H9 (cell line): ENCODE results near the gene FANCE. TPM values are rescaled to one million over a fixed set of nuclear protein-coding genes. Genes with fewer than 3 reads are reported as not detected.

Experiments used
- DNase-seq: peaks from one replicate; pipeline ENCODE4 v3.0.0-alpha.2; 2017
- H2AFZ ChIP-seq: one replicate; pipeline ENCODE4 v1.6.1; 2013; ENCODE audit warnings: mild to moderate bottlenecking, low read length, control low read depth, moderate library complexity
- H2AK5ac ChIP-seq: 2 replicates; pipeline ENCODE4 v1.6.1; 2013; ENCODE audit warnings: low read length, control low read depth, mixed read lengths; ENCODE audit not compliant: insufficient read length
- H2BK120ac ChIP-seq: one replicate; pipeline ENCODE4 v1.6.1; 2013; ENCODE audit warnings: low read depth, mild to moderate bottlenecking, low read length, control low read depth, inconsistent platforms; ENCODE audit not compliant: poor library complexity, severe bottlenecking
- H2BK12ac ChIP-seq: 2 replicates; pipeline ENCODE4 v1.6.1; 2013; ENCODE audit warnings: low read length, control low read depth, mixed read lengths, low read depth; ENCODE audit not compliant: insufficient read length
- H2BK15ac ChIP-seq: 2 replicates; pipeline ENCODE4 v1.6.1; 2013; ENCODE audit warnings: low read depth, low read length, control low read depth
- H2BK20ac ChIP-seq: one replicate; pipeline ENCODE4 v1.6.1; 2013; ENCODE audit warnings: low read depth, mild to moderate bottlenecking, low read length, control low read depth, inconsistent platforms; ENCODE audit not compliant: poor library complexity, severe bottlenecking
- H2BK5ac ChIP-seq: 2 replicates; pipeline ENCODE4 v1.6.1; 2013; ENCODE audit warnings: low read length, control low read depth, mixed read lengths; ENCODE audit not compliant: insufficient read length
- H3K14ac ChIP-seq: 2 replicates; pipeline ENCODE4 v1.6.1; 2013; ENCODE audit warnings: low read length, control low read depth; ENCODE audit not compliant: insufficient read depth
- H3K18ac ChIP-seq: 2 replicates; pipeline ENCODE4 v1.6.1; 2013; ENCODE audit warnings: low read depth, mild to moderate bottlenecking, mixed read lengths, low read length, control low read depth; ENCODE audit not compliant: insufficient read length
- H3K23ac ChIP-seq: 2 replicates; pipeline ENCODE4 v1.6.1; 2013; ENCODE audit warnings: low read length, control low read depth, mixed read lengths, low read depth; ENCODE audit not compliant: insufficient read length
- H3K23me2 ChIP-seq: 2 replicates; pipeline ENCODE4 v1.6.1; 2013; ENCODE audit warnings: low read depth, mild to moderate bottlenecking, mixed read lengths, low read length, control low read depth; ENCODE audit not compliant: insufficient read length, poor library complexity, severe bottlenecking
- H3K27ac ChIP-seq: 2 replicates; pipeline ENCODE4 v1.5.1; 2013; ENCODE audit warnings: low read length, control low read depth, mixed read lengths, low read depth; ENCODE audit not compliant: insufficient read length
- H3K27me3 ChIP-seq: 2 replicates; pipeline ENCODE4 v1.6.1; 2013; ENCODE audit warnings: low read length, control low read depth, inconsistent platforms; ENCODE audit not compliant: insufficient read depth
- H3K4ac ChIP-seq: 2 replicates; pipeline ENCODE4 v1.6.1; 2013; ENCODE audit warnings: low read depth, mild to moderate bottlenecking, control low read depth, inconsistent platforms, low read length, moderate library complexity
- H3K4me1 ChIP-seq: 2 replicates; pipeline ENCODE4 v1.6.1; 2013; ENCODE audit warnings: low read length, control low read depth, inconsistent platforms; ENCODE audit not compliant: insufficient read depth
- H3K4me2 ChIP-seq: 2 replicates; pipeline ENCODE4 v1.6.1; 2013; ENCODE audit warnings: low read length, control low read depth, mixed read lengths; ENCODE audit not compliant: insufficient read length, insufficient read depth
- H3K56ac ChIP-seq: 2 replicates; pipeline ENCODE4 v1.6.1; 2013; ENCODE audit warnings: low read depth, mild to moderate bottlenecking, mixed read lengths, low read length, control low read depth; ENCODE audit not compliant: insufficient read length
- H3K79me1 ChIP-seq: 2 replicates; pipeline ENCODE4 v1.6.1; 2013; ENCODE audit warnings: low read depth, mild to moderate bottlenecking, moderate library complexity, low read length, control low read depth, inconsistent platforms; ENCODE audit not compliant: insufficient read depth, poor library complexity, severe bottlenecking
- H3K79me2 ChIP-seq: 2 replicates; pipeline ENCODE4 v1.6.1; 2013; ENCODE audit warnings: low read length, control low read depth, inconsistent platforms; ENCODE audit not compliant: insufficient read depth
- H3K9ac ChIP-seq: 2 replicates; pipeline ENCODE4 v1.6.1; 2013; ENCODE audit warnings: low read length, control low read depth, mixed read lengths; ENCODE audit not compliant: insufficient read length; ENCODE audit errors: extremely low read depth
- H3K9me3 ChIP-seq: one replicate; pipeline ENCODE4 v1.6.1; 2013; ENCODE audit warnings: low read depth, low read length, inconsistent platforms; ENCODE audit not compliant: control insufficient read depth
- H3T11ph ChIP-seq: one replicate; pipeline ENCODE4 v1.6.1; 2013; ENCODE audit warnings: mild to moderate bottlenecking, low read length, control low read depth, inconsistent platforms
- H4K20me1 ChIP-seq: one replicate; pipeline ENCODE4 v1.6.1; 2013; ENCODE audit not compliant: control insufficient read depth, insufficient read length, insufficient read depth
- H4K5ac ChIP-seq: 2 replicates; pipeline ENCODE4 v1.6.1; 2013; ENCODE audit warnings: low read depth, mild to moderate bottlenecking, mixed read lengths, low read length, control low read depth; ENCODE audit not compliant: insufficient read length
- H4K8ac ChIP-seq: replicated peaks from 2 replicates; pipeline ENCODE4 v1.6.1; 2013; ENCODE audit warnings: low read length, control low read depth, mixed read lengths, low read depth; ENCODE audit not compliant: insufficient read length
- H4K91ac ChIP-seq: 2 replicates; pipeline ENCODE4 v1.6.1; 2013; ENCODE audit warnings: low read depth, mild to moderate bottlenecking, moderate library complexity, mixed read lengths, low read length, control low read depth; ENCODE audit not compliant: insufficient read length
- H3K27ac Mint-ChIP-seq, 3 experiments: 2 replicates in 2 of 3; 3 replicates in 1 of 3; pipeline ENCODE4 v1.8.0; 2020 to 2021; ENCODE audit warnings: mixed read lengths in 3 of 3, mild to moderate bottlenecking in 1 of 3, moderate library complexity in 1 of 3
- H3K27me3 Mint-ChIP-seq: 2 replicates; pipeline ENCODE4 v1.8.0; 2021; ENCODE audit warnings: low read depth, mild to moderate bottlenecking, moderate library complexity, mixed read lengths
- H3K36me3 Mint-ChIP-seq, 3 experiments: 2 replicates in 2 of 3; 3 replicates in 1 of 3; pipeline ENCODE4 v1.8.0; 2020 to 2021; ENCODE audit warnings: low read depth in 3 of 3, mixed read lengths in 3 of 3; ENCODE audit not compliant: insufficient read depth in 1 of 3
- H3K4me1 Mint-ChIP-seq, 2 experiments: 2 replicates each; pipeline ENCODE4 v1.8.0; 2020; ENCODE audit warnings: mixed read lengths in 2 of 2
- H3K4me3 Mint-ChIP-seq, 2 experiments: 2 replicates in 1 of 2; 3 replicates in 1 of 2; pipeline ENCODE4 v1.8.0; 2020 to 2021; ENCODE audit warnings: mild to moderate bottlenecking in 2 of 2, mixed read lengths in 2 of 2, moderate library complexity in 1 of 2
- H3K9me3 Mint-ChIP-seq, 2 experiments: 2 replicates in 1 of 2; 3 replicates in 1 of 2; pipeline ENCODE4 v1.8.0; 2020; ENCODE audit warnings: mild to moderate bottlenecking in 2 of 2, mixed read lengths in 2 of 2, moderate library complexity in 1 of 2
- WGBS: extraction: QIAGEN DNeasy Blood & Tissue Kit; methylation state at CpG from one replicate; pipeline ENCODE4 v1.1.7; 2013; ENCODE audit warnings: missing lambda C conversion rate, low lambda C conversion rate, mixed read lengths; ENCODE audit not compliant: insufficient read length; ENCODE audit errors: extremely low coverage; 5-methylcytosine and 5-hydroxymethylcytosine counted together
- total RNA-seq: library from RNA; stranded (reverse); gene quantifications from 2 replicates; pipeline ENCODE4 v1.2.1, GENCODE V29; 2021
- TF ChIP-seq, protein P1 (sequence below): fragments of 200-600 bp; sonication (generic); conservative IDR thresholded peaks from 3 replicates; pipeline ENCODE4 v1.8.0; 2021; ENCODE audit warnings: antibody characterized with exemption, mild to moderate bottlenecking

The FANCE gene
- total RNA-seq, 1 experiment from 2014 or later = 8.4 TPM

DNA sequence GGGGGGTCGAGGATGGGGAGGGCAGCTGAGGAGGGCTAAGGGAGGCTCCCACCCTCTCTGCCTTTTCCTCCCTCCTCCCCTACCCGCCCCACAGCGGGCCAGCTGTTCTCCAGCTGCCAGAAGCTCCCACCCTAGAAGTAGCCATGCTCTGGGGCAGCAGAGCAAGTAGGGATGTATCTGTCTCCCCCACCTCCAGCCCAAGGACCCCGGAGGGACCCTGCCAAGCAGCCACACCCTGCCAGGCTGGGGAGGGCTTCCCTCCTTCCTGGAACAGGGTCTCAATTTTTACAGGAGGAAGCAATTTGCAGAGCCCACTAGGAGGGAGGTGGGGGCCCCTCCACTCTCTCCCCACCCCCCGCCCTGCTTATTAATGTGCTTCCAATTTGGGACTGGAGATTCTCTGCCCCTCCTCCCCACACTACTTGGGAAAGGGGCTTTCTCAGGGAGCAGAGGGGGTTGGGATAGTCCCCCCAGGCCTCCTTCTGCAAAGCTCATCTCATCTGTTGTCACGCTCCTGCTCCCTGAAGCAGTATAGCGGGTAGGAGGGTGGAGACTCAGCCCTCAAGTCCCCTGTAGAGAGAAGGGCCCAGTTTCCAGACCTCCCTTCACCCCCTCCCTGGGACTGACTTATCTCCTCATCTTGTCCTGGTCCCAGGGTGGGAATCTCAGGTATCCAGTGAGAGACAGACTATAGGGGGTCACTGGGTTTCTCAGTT is 40.3 kb downstream of the FANCE start:
- Histone ChIP-seq H3K4ac (no peak overlapping the region), H3K18ac (peak overlapping the region; percentile 43), H3K23me2 (peaks cover 11% of the 10 kb centered on the region), H4K91ac (no peak overlapping the region), H3K27me3 (no peaks in the 10 kb centered on the region; the same call in 1 of the 2 replicates), H2BK12ac (no peak overlapping the region), H4K20me1 (peaks cover 3% of the 10 kb centered on the region), H2AFZ (no peak overlapping the region), H2BK15ac (no peak overlapping the region), H2BK120ac (no peak overlapping the region), H2AK5ac (no peak overlapping the region), H4K5ac (no peak overlapping the region), H3K79me2 (peaks cover 2% of the 10 kb centered on the region; the same call in 1 of the 2 replicates), H3T11ph (no peak overlapping the region), H3K79me1 (no peaks in the 10 kb centered on the region), H3K4me1 (peaks cover 18% of the 10 kb centered on the region; the same call in 1 of the 2 replicates), H3K4me2 (no peak overlapping the region), H3K23ac (no peak overlapping the region), H2BK20ac (no peak overlapping the region), H3K56ac (no peak overlapping the region), H3K9ac (no peak overlapping the region), H4K8ac (no peak overlapping the region), H2BK5ac (no peak overlapping the region), H3K27ac (no peak overlapping the region), H3K9me3 (no peaks in the 10 kb centered on the region), H3K14ac (peak overlapping the region; percentile 56)
- peak overlapping the region in 1 of 2 experiments; percentile 65; a peak in 4 of 5 replicates for H3K4me3 Mint-ChIP-seq
- peaks cover 13% of the 10 kb centered on the region for H3K27me3 Mint-ChIP-seq
- DNase-seq = no peak
- no peaks in the 10 kb centered on the region; a peak in 1 of 5 replicates for H3K9me3 Mint-ChIP-seq
- WGBS = no CpG with 5 or more reads among the region's 7 CpGs
- peaks cover 65 to 72% of the 10 kb centered on the region in 2 experiments for H3K4me1 Mint-ChIP-seq
- peak overlapping the region; percentile 39 to 78 (median 68); a peak in 4 of 7 replicates for H3K27ac Mint-ChIP-seq
- TF ChIP-seq, protein P1, sequence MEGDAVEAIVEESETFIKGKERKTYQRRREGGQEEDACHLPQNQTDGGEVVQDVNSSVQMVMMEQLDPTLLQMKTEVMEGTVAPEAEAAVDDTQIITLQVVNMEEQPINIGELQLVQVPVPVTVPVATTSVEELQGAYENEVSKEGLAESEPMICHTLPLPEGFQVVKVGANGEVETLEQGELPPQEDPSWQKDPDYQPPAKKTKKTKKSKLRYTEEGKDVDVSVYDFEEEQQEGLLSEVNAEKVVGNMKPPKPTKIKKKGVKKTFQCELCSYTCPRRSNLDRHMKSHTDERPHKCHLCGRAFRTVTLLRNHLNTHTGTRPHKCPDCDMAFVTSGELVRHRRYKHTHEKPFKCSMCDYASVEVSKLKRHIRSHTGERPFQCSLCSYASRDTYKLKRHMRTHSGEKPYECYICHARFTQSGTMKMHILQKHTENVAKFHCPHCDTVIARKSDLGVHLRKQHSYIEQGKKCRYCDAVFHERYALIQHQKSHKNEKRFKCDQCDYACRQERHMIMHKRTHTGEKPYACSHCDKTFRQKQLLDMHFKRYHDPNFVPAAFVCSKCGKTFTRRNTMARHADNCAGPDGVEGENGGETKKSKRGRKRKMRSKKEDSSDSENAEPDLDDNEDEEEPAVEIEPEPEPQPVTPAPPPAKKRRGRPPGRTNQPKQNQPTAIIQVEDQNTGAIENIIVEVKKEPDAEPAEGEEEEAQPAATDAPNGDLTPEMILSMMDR = no peak
- H3K36me3 Mint-ChIP-seq = no peaks in the 10 kb centered on the region; a peak in 1 of 7 replicates
